SJSA1 (cell line): ENCODE measurements around the gene PXT1. TPM values are rescaled to one million over a fixed set of nuclear protein-coding genes. Genes with fewer than 3 reads are reported as not detected.

Experiments
- DNase-seq, 2 experiments: peaks; one replicate each; pipeline ENCODE4 v3.0.0-alpha.2; 2015 to 2020; ENCODE audit warnings: low spot score in 2 of 2, low read depth in 1 of 2
- H3K27ac ChIP-seq: fragments of 250-450 bp; sonication (Bioruptor Pico); 2 replicates; pipeline ENCODE4 v1.5.1; 2020; ENCODE audit warnings: mild to moderate bottlenecking, moderate library complexity
- H3K27me3 ChIP-seq: fragments of 250-450 bp; sonication (Bioruptor Pico); replicated peaks from 2 replicates; pipeline ENCODE4 v1.5.1; 2020; ENCODE audit warnings: mild to moderate bottlenecking, moderate library complexity
- H3K36me3 ChIP-seq: fragments of 250-450 bp; sonication (Bioruptor Pico); 2 replicates; pipeline ENCODE4 v1.5.1; 2020; ENCODE audit warnings: mild to moderate bottlenecking
- H3K4me1 ChIP-seq: fragments of 250-450 bp; sonication (Bioruptor Pico); replicated peaks from 2 replicates; pipeline ENCODE4 v1.6.1; 2021; ENCODE audit warnings: mild to moderate bottlenecking
- H3K4me3 ChIP-seq: fragments of 250-450 bp; sonication (Bioruptor Pico); 2 replicates; pipeline ENCODE4 v1.5.1; 2020; ENCODE audit warnings: mild to moderate bottlenecking
- H3K9me3 ChIP-seq: fragments of 250-450 bp; sonication (Bioruptor Pico); replicated peaks from 2 replicates; pipeline ENCODE4 v1.5.1; 2020; ENCODE audit warnings: mild to moderate bottlenecking
- total RNA-seq: library from RNA; depleted of rRNA; stranded (reverse); fragments of >200 nt; shearing (Covaris generic); gene quantifications from 2 replicates; pipeline ENCODE4 v1.2.3, GENCODE V29; 2014

Gene PXT1
- total RNA-seq, 1 experiment from 2014 or later, result not detected

GRCh38 chr6:36402481-36402880 lies 40.2 kb downstream of the PXT1 start:
- Histone ChIP-seq H3K27me3 (no peaks in the 10 kb centered on the region; the same call in 1 of the 2 replicates), H3K9me3 (no peaks in the 10 kb centered on the region), H3K36me3 (no peaks in the 10 kb centered on the region), H3K4me1 (no peaks in the 10 kb centered on the region), H3K4me3 (no peak overlapping the region), H3K27ac (no peak overlapping the region)
- no peak for DNase-seq

GRCh38 chr6:36399970-36400369 lies 42.7 kb downstream of the PXT1 start:
- no peaks in the 10 kb centered on the region; the same call in 1 of the 2 replicates for H3K27me3 ChIP-seq

GRCh38 chr6:36392621-36393020 lies 50.0 kb downstream of the PXT1 start:
- H3K27me3 ChIP-seq, result no peaks in the 10 kb centered on the region
- H3K9me3 ChIP-seq, result no peaks in the 10 kb centered on the region
- H3K4me3 ChIP-seq, result no peak overlapping the region
- no peak overlapping the region for H3K27ac ChIP-seq
- peaks cover 6% of the 10 kb centered on the region for H3K4me1 ChIP-seq
- no peak for DNase-seq
- no peaks in the 10 kb centered on the region for H3K36me3 ChIP-seq

More at GRCh38 chr6:36399970-36400369, 42.7 kb downstream of the PXT1 start:
- Histone ChIP-seq H3K4me3 (no peak overlapping the region), H3K27ac (no peak overlapping the region), H3K9me3 (no peaks in the 10 kb centered on the region), H3K4me1 (no peaks in the 10 kb centered on the region), H3K36me3 (no peaks in the 10 kb centered on the region)
- no peak for DNase-seq

- Histone ChIP-seq H3K27me3 (no peaks in the 10 kb centered on the region), H3K27ac (no peak overlapping the region), H3K9me3 (no peaks in the 10 kb centered on the region), H3K36me3 (no peaks in the 10 kb centered on the region), H3K4me3 (no peak overlapping the region), H3K4me1 (peaks cover 15% of the 10 kb centered on the region)
- no peak for DNase-seq
Observed at GRCh38 chr6:36389353-36389752, 53.3 kb downstream of the PXT1 start.

GRCh38 chr6:36387440-36388303 lies 55.0 kb downstream of the PXT1 start, which contains the start of gene ETV7:
TSS of gene ETV7 (minus strand) at chr6:36387669. CDS start at chr6:36387541, 128 bp downstream.
- Histone ChIP-seq H3K36me3 (no peaks in the 10 kb centered on the region), H3K4me3 (peak within 1 kb of the TSS; percentile 43), H3K4me1 (peaks cover 15% of the 10 kb centered on the region), H3K9me3 (no peaks in the 10 kb centered on the region), H3K27me3 (no peaks in the 10 kb centered on the region), H3K27ac (peak within 1 kb of the TSS; percentile 31)
- peak in 1 of 2 experiments; percentile 34 for DNase-seq

GRCh38 chr6:36386495-36387439 lies 55.9 kb downstream of the PXT1 start:
- H3K4me1 ChIP-seq, result peaks cover 16% of the 10 kb centered on the region
- H3K36me3 ChIP-seq, result no peaks in the 10 kb centered on the region
- peak overlapping the region; percentile 43 for H3K4me3 ChIP-seq
- peak; percentile 69 to 81 for DNase-seq
- peak overlapping the region; percentile 31 for H3K27ac ChIP-seq
- no peaks in the 10 kb centered on the region for H3K27me3 ChIP-seq
- no peaks in the 10 kb centered on the region for H3K9me3 ChIP-seq

- Histone ChIP-seq H3K27me3 (no peaks in the 10 kb centered on the region), H3K9me3 (no peaks in the 10 kb centered on the region), H3K36me3 (no peaks in the 10 kb centered on the region), H3K27ac (no peak overlapping the region), H3K4me3 (no peak overlapping the region), H3K4me1 (peaks cover 18% of the 10 kb centered on the region)
- no peak for DNase-seq
Observed at GRCh38 chr6:36384095-36384494, 58.6 kb downstream of the PXT1 start.

GRCh38 chr6:36383606-36384005 lies 59.0 kb downstream of the PXT1 start:
- Histone ChIP-seq H3K27me3 (no peaks in the 10 kb centered on the region), H3K4me1 (peaks cover 18% of the 10 kb centered on the region), H3K36me3 (no peaks in the 10 kb centered on the region), H3K4me3 (no peak overlapping the region), H3K27ac (no peak overlapping the region), H3K9me3 (no peaks in the 10 kb centered on the region)
- no peak for DNase-seq

GRCh38 chr6:36382976-36383375 lies 59.7 kb downstream of the PXT1 start:
- Histone ChIP-seq H3K9me3 (no peaks in the 10 kb centered on the region), H3K36me3 (no peaks in the 10 kb centered on the region), H3K27ac (no peak overlapping the region), H3K4me1 (peaks cover 16% of the 10 kb centered on the region), H3K27me3 (no peaks in the 10 kb centered on the region), H3K4me3 (no peak overlapping the region)
- no peak for DNase-seq

- H3K27me3 ChIP-seq, result no peaks in the 10 kb centered on the region
- peaks cover 3% of the 10 kb centered on the region for H3K4me1 ChIP-seq
- DNase-seq, result no peak
- no peak overlapping the region for H3K27ac ChIP-seq
- no peak overlapping the region for H3K4me3 ChIP-seq
- no peaks in the 10 kb centered on the region for H3K36me3 ChIP-seq
- H3K9me3 ChIP-seq, result no peaks in the 10 kb centered on the region
Observed at GRCh38 chr6:36381502-36382389, 60.9 kb downstream of the PXT1 start.

GRCh38 chr6:36380166-36380565 lies 62.5 kb downstream of the PXT1 start:
- H3K4me3 ChIP-seq, result no peak overlapping the region
- no peak overlapping the region for H3K27ac ChIP-seq
- no peaks in the 10 kb centered on the region for H3K9me3 ChIP-seq
- DNase-seq, result no peak
- no peaks in the 10 kb centered on the region for H3K36me3 ChIP-seq
- no peaks in the 10 kb centered on the region for H3K27me3 ChIP-seq
- 0 out of 2 replicates have a peak, but pooled peaks cover 3% of the 10 kb centered on the region for H3K4me1 ChIP-seq

GRCh38 chr6:36378936-36379335 lies 63.7 kb downstream of the PXT1 start:
- H3K27ac ChIP-seq, result no peak overlapping the region
- no peaks in the 10 kb centered on the region for H3K27me3 ChIP-seq
- H3K36me3 ChIP-seq, result no peaks in the 10 kb centered on the region
- no peak for DNase-seq
- H3K4me3 ChIP-seq, result no peak overlapping the region
- H3K4me1 ChIP-seq, result 0 out of 2 replicates have a peak, but pooled peaks cover 3% of the 10 kb centered on the region
- no peaks in the 10 kb centered on the region for H3K9me3 ChIP-seq
